ENCODE data around the gene RAF1.
"Not testable (repeated sequence)": the region's sequence is repeated elsewhere in the genome, so short reads cannot be mapped to it uniquely, and the experiment has no call there.

RAF1 gene

DNA sequence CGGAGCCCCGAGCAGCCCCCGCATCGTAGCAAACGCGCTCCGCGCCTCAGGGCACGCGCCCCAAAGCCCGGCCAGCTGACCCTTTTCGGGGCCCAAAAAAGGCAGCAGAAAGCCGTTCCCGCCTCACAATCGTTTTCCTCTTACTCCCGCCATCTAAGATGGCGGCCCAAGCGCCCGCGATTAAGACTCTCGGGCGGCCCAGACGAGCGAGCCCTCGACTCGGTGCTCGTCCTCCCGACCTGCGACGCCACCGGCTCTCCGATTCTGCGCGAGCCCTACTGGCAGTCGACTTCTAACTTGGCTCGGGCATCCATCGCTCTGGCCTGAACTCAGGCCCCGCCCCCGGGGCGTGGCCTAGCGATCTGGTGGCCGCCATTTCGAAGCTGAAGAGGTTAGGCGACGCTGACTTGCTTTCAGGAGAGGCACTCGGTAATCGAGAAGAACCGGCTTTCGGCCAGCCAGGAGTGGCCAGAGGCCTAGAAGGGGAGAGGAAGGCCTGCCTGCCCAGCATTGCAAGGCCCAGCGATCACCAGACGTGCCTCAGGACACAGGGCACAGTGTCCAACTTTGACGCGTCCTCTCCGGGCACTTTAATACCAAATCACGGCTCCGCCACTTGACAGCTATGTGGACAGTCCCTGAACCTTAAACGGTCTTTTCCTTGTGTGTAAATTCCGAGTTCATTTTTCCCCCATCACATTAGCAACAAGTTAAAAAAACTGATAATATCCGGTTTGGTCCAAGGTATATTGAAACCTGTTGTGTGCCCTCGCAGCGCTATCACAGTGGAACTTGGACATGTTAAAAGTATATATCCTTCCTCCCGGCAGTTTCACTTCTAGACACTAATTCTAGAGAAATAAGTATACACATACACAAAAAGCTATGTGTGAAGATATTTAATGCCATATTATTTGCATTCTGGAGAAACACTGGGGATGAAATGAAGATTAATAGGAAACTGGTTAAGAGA lies at the start of gene RAF1:
TSS of gene RAF1 (minus strand) at position 182 of the 973 bp plus-strand sequence. CDS start 45,396 bp downstream, outside the sequence.
- peak; percentile 97 for DNase-seq (ENCODE audit: low spot score)

DNA sequence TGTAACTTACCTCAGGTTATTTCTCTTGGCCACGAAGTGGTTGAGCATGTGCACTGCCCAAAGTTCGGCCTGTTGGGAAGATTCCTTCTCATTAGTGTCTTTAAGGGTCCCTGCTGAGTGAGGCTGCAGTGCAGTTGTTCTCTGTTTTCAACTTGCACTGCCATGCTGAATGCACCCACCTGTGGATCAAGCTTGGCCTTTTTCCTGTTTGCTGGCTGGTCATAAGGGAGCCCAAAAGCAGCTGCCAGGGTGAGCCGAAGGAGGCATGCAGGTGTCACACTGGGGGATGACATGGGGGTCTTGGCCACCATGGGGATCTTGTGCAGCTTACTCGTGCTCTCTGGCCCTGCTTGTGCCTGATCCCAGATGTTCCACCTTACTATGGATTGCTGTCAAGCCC lies 46.1 kb upstream of the RAF1 start:
- no peak for DNase-seq (ENCODE audit: low spot score)

DNA sequence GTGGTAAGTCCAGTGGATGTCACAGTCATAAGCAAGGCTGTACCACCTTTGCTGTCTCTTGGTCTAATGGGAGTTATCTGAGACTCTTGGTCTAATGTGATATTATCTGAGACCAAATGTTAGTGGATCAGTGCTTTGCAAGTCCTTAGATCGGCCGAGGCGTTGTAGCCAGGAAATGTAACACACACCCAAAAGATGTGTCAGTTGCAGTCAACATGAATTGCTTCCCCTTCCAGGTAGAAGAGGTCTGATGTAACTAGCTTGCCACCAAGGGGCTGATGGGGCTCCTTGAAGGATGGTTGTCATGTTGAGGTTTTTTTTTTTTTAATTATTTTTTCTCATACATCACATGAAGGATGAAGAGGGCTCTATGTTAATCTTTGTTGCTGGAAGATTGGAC lies 45.4 kb upstream of the RAF1 start:
- DNase-seq (ENCODE audit: low spot score), result no peak

DNA sequence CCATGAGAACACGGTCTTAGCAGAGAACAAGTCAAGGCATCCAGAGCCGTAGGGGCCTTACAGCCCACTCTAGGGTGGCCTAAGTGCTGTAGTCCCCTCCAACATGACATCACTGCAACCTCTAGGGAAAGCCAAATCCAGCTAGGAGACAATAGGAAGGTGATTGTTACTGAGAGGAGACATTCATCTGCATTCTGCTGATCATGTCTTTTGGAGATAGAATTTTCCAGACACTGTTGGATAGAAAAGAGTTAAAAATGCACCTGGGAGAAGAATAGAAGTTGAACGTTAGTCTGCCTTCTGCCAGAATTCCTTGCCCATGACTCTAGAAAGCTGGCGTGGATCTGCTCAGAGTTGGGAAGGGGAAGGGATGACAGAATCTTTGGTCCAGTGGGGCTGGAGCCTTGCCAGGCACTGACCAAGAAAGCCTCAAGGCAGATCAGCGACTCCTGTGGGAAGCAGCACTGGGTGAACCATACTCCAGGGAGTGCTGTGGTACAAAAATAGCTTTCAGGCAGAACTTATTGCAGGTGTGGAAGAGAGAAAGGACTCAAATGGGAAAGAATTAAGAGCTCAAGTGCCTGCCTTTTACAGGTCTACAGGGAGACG lies 44.8 kb upstream of the RAF1 start:
- no peak for DNase-seq (ENCODE audit: low spot score)

DNA sequence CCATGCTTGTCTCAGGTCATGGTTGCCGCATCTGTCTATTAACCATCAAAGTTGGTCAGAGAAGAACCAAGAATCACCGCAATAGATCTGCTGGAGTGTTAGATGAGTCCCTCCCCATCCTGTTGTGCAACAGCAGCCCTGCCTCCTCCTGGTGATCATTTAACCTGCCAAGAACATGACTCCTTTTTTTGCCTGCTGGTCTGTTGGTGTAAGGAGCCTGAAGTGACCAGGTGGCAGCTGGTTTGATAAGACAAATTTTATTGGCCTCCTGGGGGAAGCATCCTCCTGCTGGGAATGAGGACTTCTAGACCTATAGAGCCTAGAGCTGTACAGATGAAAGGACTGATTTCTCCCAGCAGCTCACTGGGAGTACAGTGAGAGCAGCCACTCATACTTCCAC lies 43.5 kb upstream of the RAF1 start:
- DNase-seq (ENCODE audit: low spot score), result no peak

DNA sequence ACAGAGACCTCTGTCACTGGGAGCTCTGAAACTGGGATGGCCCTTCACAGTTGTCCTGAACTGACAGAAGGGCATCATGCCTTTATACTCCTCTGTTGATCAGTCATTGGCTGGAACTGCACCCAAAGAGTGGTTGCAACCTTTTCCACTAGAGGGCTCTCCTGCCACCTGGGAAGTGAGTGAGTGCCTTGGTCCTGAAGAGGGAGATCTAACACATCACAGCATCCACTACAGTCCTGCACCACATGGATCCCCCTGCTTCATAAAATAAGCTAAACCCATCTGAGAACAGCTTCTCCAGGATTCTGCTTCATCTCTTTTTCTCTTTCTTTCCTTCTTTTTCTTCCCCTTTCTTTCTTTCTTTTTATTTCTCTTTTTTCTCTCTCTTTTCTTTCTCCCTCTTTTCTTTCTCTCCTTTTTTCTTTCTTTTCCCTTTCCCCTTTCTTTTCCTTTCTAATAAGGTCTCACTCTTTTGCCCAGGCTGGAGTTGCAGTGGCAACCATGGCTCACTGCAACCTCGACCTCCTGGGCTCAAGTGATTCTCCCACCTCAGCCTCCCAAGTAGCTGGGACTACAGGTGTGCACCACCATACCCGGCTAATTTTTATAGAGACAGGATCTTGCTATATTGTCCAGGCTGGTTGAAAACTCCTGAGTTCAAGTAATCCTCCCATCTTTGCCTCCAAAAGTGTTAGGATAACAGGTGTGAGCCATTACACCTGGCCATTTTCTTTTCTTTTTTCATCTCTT lies 42.8 kb upstream of the RAF1 start:
- DNase-seq (ENCODE audit: low spot score), result peak; percentile 84

DNA sequence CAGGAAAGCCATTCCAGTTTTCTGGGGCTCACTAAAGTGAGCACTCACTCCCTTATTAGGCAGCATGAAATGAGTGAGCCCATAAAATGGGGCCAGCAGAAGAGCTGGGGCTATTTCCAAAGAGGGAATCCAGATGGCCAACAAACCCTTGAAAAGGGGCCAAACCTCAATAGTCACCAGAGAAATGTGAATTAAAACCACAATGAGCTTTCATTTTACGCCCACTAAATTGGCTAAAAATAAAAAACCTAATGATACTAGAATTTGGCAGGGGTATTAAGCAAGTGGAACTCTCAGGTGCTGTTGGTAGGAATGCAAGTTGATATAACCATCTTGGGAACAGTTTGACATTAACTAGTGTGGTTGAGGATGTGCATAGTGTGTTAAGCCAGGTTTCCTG lies 42.1 kb upstream of the RAF1 start:
- no peak for DNase-seq (ENCODE audit: low spot score)

DNA sequence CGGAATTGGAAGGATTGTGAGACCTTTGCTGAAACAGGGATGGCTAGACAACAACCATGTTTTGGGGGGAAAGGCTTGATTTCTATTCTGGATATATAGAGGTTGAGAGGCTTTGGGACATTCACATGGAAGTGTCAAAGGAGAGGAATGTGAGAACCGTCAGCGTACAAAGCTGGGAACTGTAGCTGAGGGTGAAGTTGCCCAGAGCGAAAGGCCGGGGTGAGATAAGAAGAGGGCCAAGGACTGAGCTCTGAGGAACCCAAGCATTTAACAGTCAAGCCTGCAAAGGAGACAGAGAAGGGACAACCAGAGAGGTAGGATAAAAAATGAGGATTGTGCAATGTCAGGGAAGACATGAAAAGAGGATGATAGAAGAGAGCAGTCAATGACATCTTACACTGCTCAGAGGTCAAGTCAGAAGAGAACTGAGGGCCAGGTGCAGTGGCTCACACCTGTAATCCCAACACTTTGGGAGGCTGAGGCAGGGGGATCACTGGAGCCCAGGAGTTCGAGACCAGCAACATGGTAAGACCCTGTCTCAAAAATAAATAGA lies 41.5 kb upstream of the RAF1 start:
- no peak for DNase-seq (ENCODE audit: low spot score)

DNA sequence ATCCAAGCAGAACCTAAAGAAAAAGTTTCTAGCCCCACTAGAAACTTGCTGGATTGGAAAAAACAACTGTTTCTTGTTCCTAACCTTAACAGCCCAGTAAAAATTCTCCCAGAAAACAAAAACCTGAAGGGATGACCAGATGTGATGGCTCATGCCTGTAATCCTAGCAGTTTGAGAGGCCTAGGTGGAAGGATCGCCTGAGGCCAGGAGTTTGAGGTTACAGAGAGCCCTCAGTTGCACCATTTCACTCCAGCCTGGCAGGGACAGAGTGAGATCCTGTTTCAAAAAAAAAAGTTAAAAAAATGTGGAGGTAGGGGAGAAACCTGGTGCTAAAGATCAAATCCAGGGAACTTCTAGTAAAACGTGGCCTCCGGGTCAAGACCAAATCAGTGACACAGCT lies 38.6 kb upstream of the RAF1 start:
- DNase-seq (ENCODE audit: low spot score), result no peak

DNA sequence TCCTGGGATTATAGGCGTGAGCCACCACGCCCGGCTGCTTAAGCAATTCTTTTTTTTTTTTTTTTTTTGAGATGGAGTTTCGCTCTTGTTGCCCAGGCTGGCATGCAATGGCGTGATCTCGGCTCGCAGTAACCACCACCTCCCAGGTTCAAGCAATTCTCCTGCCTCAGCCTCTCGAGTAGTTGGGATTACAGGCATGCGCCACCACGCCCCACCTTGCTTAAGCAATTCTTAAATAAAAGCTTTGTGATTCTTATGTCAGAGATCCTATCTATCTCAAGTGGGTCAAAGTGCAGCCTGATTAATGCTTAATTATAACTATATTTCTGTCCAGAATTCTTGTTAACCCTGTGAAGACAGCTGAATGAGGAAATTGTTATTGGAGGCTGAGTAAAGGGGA lies 37.7 kb upstream of the RAF1 start:
- DNase-seq (ENCODE audit: low spot score), result not testable (repeated sequence)

DNA sequence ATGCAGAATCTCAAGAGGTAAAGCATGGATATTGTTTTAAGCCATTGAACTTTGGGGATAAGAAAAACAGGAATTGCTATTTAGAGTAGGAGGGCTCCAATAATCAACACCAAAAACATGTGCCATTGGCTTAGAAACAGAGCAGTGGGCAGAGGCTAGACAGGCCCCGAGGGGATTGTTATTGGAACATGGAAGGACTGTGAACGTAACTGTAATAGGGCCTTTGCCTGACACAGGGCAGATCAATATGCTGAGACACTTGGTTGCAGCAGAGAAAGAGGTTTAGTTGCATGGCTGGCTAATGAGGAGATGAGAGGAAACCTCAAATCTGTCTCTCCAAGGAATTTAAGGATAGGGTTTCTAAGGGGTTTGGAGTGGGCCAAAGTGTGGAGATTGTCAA lies 36.9 kb upstream of the RAF1 start:
- DNase-seq (ENCODE audit: low spot score), result no peak

DNA sequence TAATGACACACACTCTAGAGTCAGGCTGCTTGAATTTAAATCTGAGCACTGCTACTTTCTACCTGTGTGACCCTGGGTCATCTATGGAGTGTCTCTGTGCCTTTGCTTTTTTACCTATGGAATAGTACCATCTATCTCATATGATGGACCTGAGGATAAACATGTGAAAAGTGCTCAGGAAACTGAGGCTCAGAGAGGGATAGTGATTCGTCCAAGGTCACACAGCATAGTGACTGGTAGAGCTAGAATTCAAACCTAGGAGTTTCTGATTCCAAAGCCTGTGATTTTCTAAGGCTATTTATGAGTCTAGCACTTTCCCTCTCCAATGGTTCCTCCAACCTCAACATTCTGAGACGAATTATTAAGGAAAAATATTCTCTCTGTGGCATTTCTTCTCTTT lies 32.0 kb upstream of the RAF1 start:
- no peak for DNase-seq (ENCODE audit: low spot score)

DNA sequence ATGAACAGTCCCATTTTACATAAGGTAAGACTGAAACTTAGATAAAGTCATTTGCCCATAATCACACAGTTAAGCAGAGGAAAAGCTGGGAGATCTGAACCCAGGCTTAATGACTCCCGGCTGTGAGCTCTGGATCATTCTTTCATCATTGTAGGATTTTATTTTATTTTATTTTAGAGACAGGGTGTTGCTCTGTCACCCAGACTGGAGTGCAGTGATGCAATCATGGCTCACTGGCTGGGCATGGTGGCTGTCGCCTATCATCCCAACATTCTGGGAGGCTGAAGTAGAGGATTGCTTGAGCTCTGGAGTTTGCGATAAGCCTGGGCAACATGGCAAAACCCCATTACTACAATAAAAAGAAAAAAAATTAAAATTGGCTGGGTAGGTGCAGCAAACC lies 31.2 kb upstream of the RAF1 start:
- no peak for DNase-seq (ENCODE audit: low spot score)

DNA sequence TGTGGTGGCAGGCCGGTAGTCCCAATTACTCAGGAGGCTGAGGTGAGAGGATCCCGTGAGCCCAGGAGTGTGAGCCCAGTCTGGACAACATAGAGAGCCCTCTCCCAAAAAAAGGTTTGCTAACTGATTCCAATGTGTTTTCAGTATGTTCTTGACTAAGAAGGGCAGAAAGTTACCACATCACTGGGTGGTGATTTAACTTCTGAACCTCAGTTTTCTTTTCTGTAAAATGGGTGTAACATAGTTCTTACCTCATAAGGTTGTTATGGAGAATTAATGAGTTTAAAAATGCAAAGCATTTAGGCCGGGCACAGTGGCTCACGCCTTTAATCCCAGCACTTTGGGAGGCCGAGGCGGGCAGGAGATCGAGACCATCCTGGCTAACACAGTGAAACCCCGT lies 28.5 kb upstream of the RAF1 start:
- no peak for DNase-seq (ENCODE audit: low spot score)

DNA sequence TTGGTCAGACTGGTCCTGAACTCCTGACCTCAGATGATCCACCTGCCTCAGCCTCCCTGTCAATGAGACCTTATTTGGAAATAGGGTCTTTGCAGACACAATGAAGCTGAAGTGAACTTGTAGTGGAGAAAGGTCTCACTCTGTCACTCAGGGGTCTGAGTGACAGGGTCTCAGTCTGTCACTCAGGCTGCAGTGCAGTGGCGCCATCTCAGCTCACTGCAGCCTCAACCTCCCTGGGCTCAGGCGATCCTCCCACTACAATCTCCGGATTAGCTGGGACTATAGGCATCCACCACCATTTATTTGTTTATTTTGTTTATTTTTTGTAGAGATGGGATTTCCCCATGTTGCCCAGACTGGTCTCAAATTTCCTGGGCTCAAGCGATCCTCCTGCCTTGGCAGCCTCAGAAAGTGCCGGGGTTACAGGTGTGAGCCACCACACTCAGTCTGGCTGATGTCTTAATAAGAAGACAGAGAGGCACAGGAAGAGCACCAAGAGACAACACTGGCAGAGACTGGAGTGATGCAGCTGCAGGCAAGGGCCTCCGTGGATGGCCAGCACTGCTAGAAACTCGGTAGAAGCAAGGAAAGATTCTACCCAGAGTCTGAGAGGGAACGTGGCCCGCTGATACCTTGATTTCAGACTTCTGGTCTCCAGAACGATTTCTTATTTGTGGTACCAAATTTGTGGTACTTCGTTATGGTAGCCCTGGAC lies 26.2 kb upstream of the RAF1 start:
- no peak for DNase-seq (ENCODE audit: low spot score)

DNA sequence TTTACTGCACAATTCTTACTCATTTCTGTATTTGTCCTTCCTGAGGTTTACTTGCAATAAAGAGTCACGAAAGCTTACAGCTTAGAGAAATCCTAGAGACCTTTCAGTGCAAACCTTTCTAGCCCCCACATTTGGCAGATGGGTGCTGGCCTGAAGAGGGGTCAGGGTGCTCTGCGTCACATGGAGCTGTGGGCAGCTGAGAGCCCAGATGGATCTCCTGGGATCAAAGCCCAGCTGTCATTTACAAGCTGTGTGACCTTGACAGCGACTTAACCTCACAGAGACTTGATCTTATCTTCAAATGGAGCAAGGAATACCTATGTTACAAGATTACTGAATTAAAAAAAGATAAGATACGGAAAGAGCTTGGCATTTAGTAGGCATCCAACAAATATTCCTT lies 24.0 kb upstream of the RAF1 start:
- no peak for DNase-seq (ENCODE audit: low spot score)

DNA sequence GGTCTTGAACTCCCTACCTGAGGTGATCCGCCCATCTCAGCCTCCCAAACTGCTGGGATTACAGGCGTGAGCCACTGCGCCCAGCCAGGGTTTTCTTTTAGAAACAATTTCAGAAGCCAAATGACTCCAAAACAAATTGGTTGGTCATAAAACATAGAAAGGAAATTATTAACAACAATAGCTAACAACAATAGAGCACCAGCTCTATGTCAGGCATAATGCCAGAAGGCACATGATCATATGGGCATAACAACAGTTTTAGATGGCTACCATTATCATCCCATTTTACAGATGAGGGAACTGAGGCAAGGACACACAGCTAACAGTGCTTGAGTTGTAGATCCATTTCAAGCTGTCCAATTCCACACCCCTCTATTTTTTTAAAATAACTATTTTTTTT lies 22.2 kb upstream of the RAF1 start:
- DNase-seq (ENCODE audit: low spot score), result no peak

DNA sequence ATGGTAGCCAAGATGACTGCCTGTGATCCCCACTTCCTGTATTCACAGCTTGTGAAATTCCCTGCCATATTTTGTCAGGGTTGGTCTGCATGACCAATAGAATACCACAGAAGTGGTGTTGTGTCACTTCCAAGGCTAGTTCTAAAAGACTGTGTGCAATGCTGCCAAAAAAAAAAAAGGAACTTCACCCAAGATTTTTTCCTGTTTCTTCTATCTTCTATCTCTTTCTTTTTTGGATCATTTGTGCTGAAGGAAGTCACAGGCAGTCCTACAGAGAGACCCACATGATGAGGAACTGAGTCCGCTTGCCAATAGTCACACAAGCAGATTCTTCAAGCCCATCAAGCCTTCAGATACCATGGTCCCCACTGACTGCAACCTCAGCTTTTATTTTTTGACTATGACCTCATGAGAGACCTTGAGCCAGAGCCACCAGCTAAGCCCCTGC lies 18.1 kb upstream of the RAF1 start:
- no peak for DNase-seq (ENCODE audit: low spot score)

DNA sequence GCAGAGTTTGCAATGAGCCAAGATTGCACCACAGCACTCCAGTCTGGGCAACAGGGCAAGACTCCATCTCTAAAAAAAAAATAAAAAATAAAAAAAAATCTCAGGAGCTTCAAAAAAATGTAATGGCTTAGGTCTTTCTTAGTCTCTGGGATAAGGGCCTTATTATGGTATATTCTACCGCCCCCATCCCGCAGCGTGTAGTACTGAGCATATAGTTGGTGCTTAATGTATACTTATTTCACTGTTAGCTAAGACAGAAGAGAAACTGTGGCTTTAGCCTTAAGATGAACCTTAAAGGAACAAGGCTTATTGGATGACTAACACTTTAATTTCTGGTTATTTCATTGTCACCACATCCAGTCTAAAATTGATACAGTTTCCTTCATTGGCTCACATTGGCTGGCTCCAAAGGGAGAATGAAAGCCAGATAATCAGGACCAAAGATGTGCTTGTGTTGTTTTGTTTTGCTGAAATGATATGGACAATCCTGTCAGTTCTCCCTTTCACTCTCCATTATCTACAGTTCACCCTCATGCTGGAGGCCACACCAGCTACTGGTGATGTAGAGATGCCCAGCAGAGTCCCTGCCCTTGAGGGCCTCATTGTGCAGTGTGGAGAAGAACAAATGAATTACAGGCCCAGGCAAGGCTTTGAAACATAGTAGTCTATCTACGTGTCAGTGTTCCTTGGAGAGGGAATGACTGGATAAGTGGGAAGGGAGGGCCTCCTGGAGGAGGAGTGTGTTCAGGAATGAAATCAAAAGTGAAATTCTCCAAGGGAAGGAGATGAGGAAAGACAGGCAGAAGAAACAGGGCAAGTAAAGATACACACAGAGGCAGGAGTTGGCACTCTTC lies 17.4 kb upstream of the RAF1 start:
- no peak for DNase-seq (ENCODE audit: low spot score)

DNA sequence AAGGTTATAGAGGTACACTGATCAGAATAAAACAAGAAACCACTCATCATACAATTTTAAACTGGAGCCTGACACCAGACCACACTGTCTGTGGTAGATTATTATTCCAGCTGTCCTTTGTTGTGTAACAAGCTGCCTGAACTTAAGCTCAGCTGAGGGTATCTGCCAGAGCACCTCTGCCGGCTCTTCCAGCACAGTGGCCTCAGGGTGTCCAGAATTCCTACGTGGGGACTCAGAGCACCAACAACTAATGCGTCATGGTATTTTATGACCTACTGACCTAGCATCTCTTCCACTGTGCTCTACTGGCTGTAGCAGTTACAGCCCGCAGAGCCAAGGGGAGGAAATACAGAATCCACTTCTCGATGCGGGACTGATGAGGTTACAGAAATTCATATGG lies 15.6 kb upstream of the RAF1 start:
- DNase-seq (ENCODE audit: low spot score), result no peak

DNA sequence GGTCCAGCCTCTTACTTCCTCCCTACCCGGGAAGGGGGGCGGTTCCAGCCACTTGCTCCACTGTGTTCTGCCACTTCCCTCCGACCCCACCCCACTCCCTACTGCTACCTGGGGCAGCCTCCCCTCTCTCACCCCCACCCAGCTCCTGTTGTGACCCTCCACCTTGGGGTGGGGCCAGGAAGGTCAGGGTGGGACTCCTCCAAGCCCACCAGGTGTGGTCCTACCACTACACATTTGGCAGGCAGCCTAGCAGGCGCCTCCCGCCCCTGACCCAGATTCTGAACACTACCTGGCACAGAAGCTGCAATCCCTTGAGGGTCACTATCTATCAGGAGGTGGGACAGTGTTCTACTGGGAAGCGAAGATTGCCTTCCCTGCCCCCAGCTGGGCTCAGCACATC lies 13.7 kb upstream of the RAF1 start:
- no peak for DNase-seq (ENCODE audit: low spot score)

Data from iPS-NIHi11 (cell line).